ENCODE measurements around the gene RPL13. TPM values are rescaled to one million over a fixed set of nuclear protein-coding genes. Genes with fewer than 3 reads are reported as not detected.

RPL13 gene
- total RNA-seq, 1 experiment from 2014 or later: 4,469 TPM

DNA sequence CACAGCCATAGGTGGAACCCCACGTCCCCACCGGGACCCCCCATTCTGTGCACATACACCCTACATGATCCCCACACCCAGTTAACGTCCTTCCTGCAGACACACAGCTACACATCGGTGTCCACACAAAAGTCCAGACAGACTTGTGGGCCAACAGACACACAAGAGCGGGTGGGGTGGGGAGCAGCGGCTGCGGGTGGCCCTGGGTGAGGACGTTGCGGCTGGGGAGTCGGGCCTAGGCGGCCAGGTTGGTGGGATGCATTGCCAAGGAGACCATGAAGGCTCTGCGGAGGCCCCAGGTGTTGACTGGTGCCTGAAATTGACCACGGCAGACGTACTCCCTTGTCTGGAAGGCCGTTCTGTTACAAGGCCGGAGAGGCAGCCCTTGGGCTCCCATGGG is 44.3 kb downstream of the RPL13 start:
- in situ Hi-C loops (cut with HindIII; ENCODE audit: low pct_unique_long_range_greater_than_20kb, low sequenced_read_pairs): no loop called here
- no peak for DNase-seq (ENCODE audit: low read depth)

GRCh38 chr16:89605186-89605970 is 44.9 kb downstream of the RPL13 start:
- DNase-seq (ENCODE audit: low read depth): no peak
- in situ Hi-C loops (cut with HindIII; ENCODE audit: low pct_unique_long_range_greater_than_20kb, low sequenced_read_pairs): no loop called here

- in situ Hi-C loops (cut with HindIII; ENCODE audit: low pct_unique_long_range_greater_than_20kb, low sequenced_read_pairs): no loop called here
- no peak for DNase-seq (ENCODE audit: low read depth)
Observed at GRCh38 chr16:89606006-89606405, 45.5 kb downstream of the RPL13 start.

- DNase-seq (ENCODE audit: low read depth): no peak
- in situ Hi-C loops (cut with HindIII; ENCODE audit: low pct_unique_long_range_greater_than_20kb, low sequenced_read_pairs): no loop called here
Observed at GRCh38 chr16:89607453-89607852, 47.0 kb downstream of the RPL13 start.

DNA sequence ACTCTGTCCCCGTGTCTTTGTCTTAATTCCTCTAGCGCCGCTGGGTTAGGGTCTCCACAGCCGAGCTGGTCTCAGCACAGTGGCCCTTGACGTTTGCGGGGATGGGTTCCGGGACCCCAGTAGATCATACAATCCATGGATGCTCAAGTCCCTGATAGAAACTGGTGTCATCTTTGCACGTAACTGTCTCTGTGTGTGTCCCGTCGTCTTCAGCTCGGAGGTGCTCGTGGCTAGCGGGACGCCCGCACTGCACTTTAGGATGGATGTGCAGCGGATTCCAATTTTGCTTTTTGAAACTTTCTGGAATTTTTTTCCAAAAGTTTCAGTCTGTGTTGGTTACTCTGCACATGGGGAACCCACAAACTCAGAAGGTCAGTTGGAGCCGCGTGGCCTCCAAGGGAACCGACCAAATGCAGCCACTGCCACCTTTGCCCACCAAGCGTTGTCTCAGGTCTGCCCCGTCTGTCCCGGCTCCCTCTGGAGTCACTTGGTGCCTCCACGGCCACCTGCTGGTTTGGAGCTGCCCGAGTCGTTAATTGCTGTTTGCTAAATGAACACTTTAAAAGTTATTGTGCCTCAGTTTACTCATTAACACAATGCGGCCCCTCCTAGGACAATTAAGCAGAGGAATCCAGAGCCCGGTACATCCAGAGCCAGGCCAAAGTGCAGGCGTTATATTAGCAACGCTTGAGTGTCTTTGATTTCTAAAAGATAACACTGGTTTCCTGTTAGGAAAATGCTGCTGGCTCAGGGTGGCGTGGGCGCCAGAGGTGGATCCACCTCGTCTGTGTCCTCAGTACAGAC is 47.7 kb downstream of the RPL13 start:
- no peak for DNase-seq (ENCODE audit: low read depth)
- in situ Hi-C loops (cut with HindIII; ENCODE audit: low pct_unique_long_range_greater_than_20kb, low sequenced_read_pairs): no loop called here

DNA sequence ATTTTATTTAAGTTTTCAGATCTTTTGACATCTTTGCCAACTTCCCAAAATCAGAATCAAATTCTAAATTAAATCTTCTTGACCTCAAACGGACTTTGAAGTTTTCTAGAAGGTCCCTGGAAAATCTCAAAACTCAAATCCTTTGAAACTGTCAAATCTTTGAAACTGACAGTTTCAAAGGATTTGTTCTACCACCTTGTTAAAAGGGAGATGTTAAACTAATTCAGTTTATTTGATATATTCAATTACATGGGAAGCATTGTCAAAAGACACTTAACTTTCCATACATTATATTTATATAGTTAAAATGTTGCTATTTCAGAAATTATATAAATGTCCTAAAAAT is 49.6 kb downstream of the RPL13 start:
- no peak for DNase-seq (ENCODE audit: low read depth)
- in situ Hi-C loops (cut with HindIII; ENCODE audit: low pct_unique_long_range_greater_than_20kb, low sequenced_read_pairs): no loop called here

GRCh38 chr16:89612415-89613166 is 52.1 kb downstream of the RPL13 start:
- no peak for DNase-seq (ENCODE audit: low read depth)
- in situ Hi-C loops (cut with HindIII; ENCODE audit: low pct_unique_long_range_greater_than_20kb, low sequenced_read_pairs): no loop called here

GRCh38 chr16:89613231-89613953 is 52.9 kb downstream of the RPL13 start, which contains the start of gene DPEP1:
Gene DPEP1, plus strand, starts transcription at chr16:89613642. Its CDS starts 16,769 bp downstream, at chr16:89630411.
- in situ Hi-C loops (cut with HindIII; ENCODE audit: low pct_unique_long_range_greater_than_20kb, low sequenced_read_pairs): no loop called here

GRCh38 chr16:89613954-89614459 is 53.5 kb downstream of the RPL13 start:
- DNase-seq (ENCODE audit: low read depth): no peak
- in situ Hi-C loops (cut with HindIII; ENCODE audit: low pct_unique_long_range_greater_than_20kb, low sequenced_read_pairs): no loop called here

More at GRCh38 chr16:89613231-89613953, 52.9 kb downstream of the RPL13 start, which contains the start of gene DPEP1:
- no peak for DNase-seq (ENCODE audit: low read depth)

Other genes starting within 250 kb of the RPL13 start
- 48.0 and 56.3 TPM in 2 replicates for gene ANKRD11, start 70.1 kb upstream of the RPL13 start, total RNA-seq (2014; rRNA removed; shearing (Covaris generic); ENCODE audit: low replicate concordance)
- 58.6 and 65.0 TPM in 2 replicates for gene SPG7, start 52.3 kb upstream of the RPL13 start, total RNA-seq (2014; rRNA removed; shearing (Covaris generic); ENCODE audit: low replicate concordance)
- gene CPNE7, start 15.1 kb downstream of the RPL13 start, total RNA-seq (2014; rRNA removed; shearing (Covaris generic); ENCODE audit: low replicate concordance): 9.4 and 15.9 TPM in 2 replicates
- not detected in 2 replicates for gene DPEP1, start 53.0 kb downstream of the RPL13 start, total RNA-seq (2014; rRNA removed; shearing (Covaris generic); ENCODE audit: low replicate concordance)
- 159 and 214 TPM in 2 replicates for gene CHMP1A, start 97.0 kb downstream of the RPL13 start, total RNA-seq (2014; rRNA removed; shearing (Covaris generic); ENCODE audit: low replicate concordance)
- gene SPATA33, start 97.2 kb downstream of the RPL13 start, total RNA-seq (2014; rRNA removed; shearing (Covaris generic); ENCODE audit: low replicate concordance): 13.8 and 21.9 TPM in 2 replicates
- gene CDK10, start 126.0 kb downstream of the RPL13 start, total RNA-seq (2014; rRNA removed; shearing (Covaris generic); ENCODE audit: low replicate concordance): 48.7 and 65.2 TPM in 2 replicates
- gene SPATA2L, start 141.0 kb downstream of the RPL13 start, total RNA-seq (2014; rRNA removed; shearing (Covaris generic); ENCODE audit: low replicate concordance): 26.2 and 37.4 TPM in 2 replicates
- 13.5 and 19.1 TPM in 2 replicates for gene VPS9D1, start 160.2 kb downstream of the RPL13 start, total RNA-seq (2014; rRNA removed; shearing (Covaris generic); ENCODE audit: low replicate concordance)
- 7.6 and 12.9 TPM in 2 replicates for gene ZNF276, start 160.9 kb downstream of the RPL13 start, total RNA-seq (2014; rRNA removed; shearing (Covaris generic); ENCODE audit: low replicate concordance)

Measured in Caki2 (cell line).